SJSA1 (cell line): ENCODE measurements around the gene ADAM12. TPM values are rescaled to one million over a fixed set of nuclear protein-coding genes. Genes with fewer than 3 reads are reported as not detected.
"Not testable (repeated sequence)": the region's sequence is repeated elsewhere in the genome, so short reads cannot be mapped to it uniquely, and the experiment has no call there.

Experiments
- DNase-seq, 2 experiments: peaks; one replicate each; pipeline ENCODE4 v3.0.0-alpha.2; 2015 to 2020; ENCODE audit warnings: low spot score in 2 of 2, low read depth in 1 of 2
- H3K27ac ChIP-seq: fragments of 250-450 bp; sonication (Bioruptor Pico); 2 replicates; pipeline ENCODE4 v1.5.1; 2020; ENCODE audit warnings: mild to moderate bottlenecking, moderate library complexity
- H3K27me3 ChIP-seq: fragments of 250-450 bp; sonication (Bioruptor Pico); replicated peaks from 2 replicates; pipeline ENCODE4 v1.5.1; 2020; ENCODE audit warnings: mild to moderate bottlenecking, moderate library complexity
- H3K36me3 ChIP-seq: fragments of 250-450 bp; sonication (Bioruptor Pico); 2 replicates; pipeline ENCODE4 v1.5.1; 2020; ENCODE audit warnings: mild to moderate bottlenecking
- H3K4me1 ChIP-seq: fragments of 250-450 bp; sonication (Bioruptor Pico); replicated peaks from 2 replicates; pipeline ENCODE4 v1.6.1; 2021; ENCODE audit warnings: mild to moderate bottlenecking
- H3K4me3 ChIP-seq: fragments of 250-450 bp; sonication (Bioruptor Pico); 2 replicates; pipeline ENCODE4 v1.5.1; 2020; ENCODE audit warnings: mild to moderate bottlenecking
- H3K9me3 ChIP-seq: fragments of 250-450 bp; sonication (Bioruptor Pico); replicated peaks from 2 replicates; pipeline ENCODE4 v1.5.1; 2020; ENCODE audit warnings: mild to moderate bottlenecking
- total RNA-seq: library from RNA; depleted of rRNA; stranded (reverse); fragments of >200 nt; shearing (Covaris generic); gene quantifications from 2 replicates; pipeline ENCODE4 v1.2.3, GENCODE V29; 2014

ADAM12 gene
- total RNA-seq, 1 experiment from 2014 or later = 3.6 TPM

DNA sequence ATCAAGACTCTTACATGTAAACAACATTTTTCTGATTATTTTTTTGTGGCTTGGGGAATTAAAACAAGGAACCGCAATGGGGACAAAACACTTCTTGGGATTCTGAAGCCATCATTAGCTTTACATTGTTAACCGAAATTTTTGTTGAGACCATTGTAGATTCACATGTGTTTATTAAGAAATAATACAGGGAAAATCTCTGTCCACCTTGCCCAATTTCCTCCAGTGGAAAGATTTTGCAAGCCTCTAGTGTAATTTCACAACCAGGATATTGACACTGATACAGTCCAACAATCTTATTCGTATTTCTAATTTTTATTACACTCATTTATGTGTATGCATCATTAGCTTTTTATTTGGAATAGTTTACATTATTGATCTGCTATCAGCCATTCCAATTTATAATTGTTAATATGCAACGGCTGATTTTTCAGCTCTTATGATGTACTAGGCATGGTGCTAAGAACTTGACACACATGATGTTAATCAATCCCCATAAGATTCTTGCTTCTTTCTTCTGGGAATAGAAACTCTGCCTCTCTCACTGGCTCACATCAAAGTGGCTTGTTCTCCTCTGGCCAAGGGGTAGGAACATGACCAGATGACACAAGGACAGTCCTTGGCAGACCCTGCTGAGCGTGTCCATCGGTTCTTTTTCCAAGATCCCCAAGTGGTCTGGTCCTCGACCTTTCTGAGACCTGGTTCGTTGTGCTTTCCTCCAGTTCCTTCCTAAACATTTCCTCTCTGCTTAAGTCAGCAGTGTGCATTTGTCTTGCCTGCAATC, 137.6 kb downstream of the ADAM12 start:
- Histone ChIP-seq H3K27me3 (no peaks in the 10 kb centered on the region), H3K4me1 (peaks cover 60% of the 10 kb centered on the region), H3K4me3 (no peak overlapping the region), H3K36me3 (no peaks in the 10 kb centered on the region), H3K27ac (no peak overlapping the region), H3K9me3 (0 out of 2 replicates have a peak, but pooled peaks cover 2% of the 10 kb centered on the region)
- DNase-seq = no peak

DNA sequence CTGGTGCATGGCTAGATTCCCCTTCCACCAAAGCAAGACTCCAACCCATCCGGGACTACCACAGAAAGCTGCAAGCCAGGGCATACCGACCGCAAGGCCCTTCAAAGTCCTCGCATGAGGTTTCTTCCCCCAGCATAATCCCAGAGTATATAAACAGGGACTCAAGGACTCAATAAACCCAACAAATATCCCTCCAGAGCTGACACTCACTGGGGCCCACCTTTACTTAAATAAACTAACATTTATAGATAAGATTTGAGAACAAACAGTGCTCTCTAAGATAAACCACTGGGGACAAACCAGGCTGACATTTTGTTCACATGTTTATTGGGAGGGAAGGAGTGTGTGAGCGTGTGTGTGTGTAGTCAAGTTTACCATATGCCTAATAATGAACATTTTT, 138.2 kb downstream of the ADAM12 start:
- Histone ChIP-seq H3K36me3 (no peaks in the 10 kb centered on the region), H3K4me3 (no peak overlapping the region), H3K27ac (no peak overlapping the region), H3K9me3 (0 out of 2 replicates have a peak, but pooled peaks cover 2% of the 10 kb centered on the region), H3K27me3 (no peaks in the 10 kb centered on the region), H3K4me1 (peaks cover 60% of the 10 kb centered on the region)
- DNase-seq = peak; percentile 87 to 92

- H3K27me3 ChIP-seq = no peaks in the 10 kb centered on the region
- peak overlapping the region; percentile 86 for H3K27ac ChIP-seq
- H3K4me1 ChIP-seq = peaks cover 67% of the 10 kb centered on the region
- no peaks in the 10 kb centered on the region for H3K36me3 ChIP-seq
- 0 out of 2 replicates have a peak, but pooled peaks cover 2% of the 10 kb centered on the region for H3K9me3 ChIP-seq
- no peak overlapping the region for H3K4me3 ChIP-seq
- peak; percentile 94 to 96 for DNase-seq
These were observed 140.8 kb downstream of the ADAM12 start for GRCh38 chr10:126247446-126247975.

DNA sequence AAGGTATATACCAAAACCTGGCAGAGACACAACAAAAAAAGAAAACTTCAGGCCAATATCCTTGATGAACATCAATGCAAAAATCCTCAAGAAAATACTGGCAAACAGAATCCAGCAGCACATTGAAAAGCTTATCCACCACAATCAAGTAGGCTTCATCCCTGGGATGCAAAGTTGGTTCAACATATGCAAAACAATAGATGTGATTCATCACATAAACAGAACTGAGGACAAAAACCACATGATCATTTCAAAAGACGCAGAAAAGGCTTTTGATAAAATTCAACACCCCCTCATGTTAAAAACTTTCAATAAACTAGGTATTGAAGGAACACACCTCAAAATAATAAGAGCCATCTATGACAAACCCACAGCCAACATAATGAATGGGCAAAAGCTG, 141.9 kb downstream of the ADAM12 start:
- H3K4me3 ChIP-seq = not testable (repeated sequence)
- peak overlapping the region; percentile 86 for H3K27ac ChIP-seq

GRCh38 chr10:126245501-126245900, 142.8 kb downstream of the ADAM12 start:
- H3K27ac ChIP-seq = no peak overlapping the region

More for the DNA sequence above, 141.9 kb downstream of the ADAM12 start:
- H3K9me3 ChIP-seq, H3K36me3 ChIP-seq, H3K27me3 ChIP-seq: not testable (repeated sequence)
- H3K4me1 ChIP-seq = peaks cover 68% of the 10 kb centered on the region
- DNase-seq = peak in 1 of 2 experiments; percentile 59

GRCh38 chr10:126243971-126244370, 144.3 kb downstream of the ADAM12 start:
- no peak overlapping the region for H3K4me3 ChIP-seq
- no peaks in the 10 kb centered on the region for H3K36me3 ChIP-seq
- peak; percentile 60 to 70 for DNase-seq
- H3K4me1 ChIP-seq = peaks cover 48% of the 10 kb centered on the region
- H3K27ac ChIP-seq = peak overlapping the region; percentile 36; the same call in 1 of the 2 replicates
- no peaks in the 10 kb centered on the region for H3K9me3 ChIP-seq
- no peaks in the 10 kb centered on the region for H3K27me3 ChIP-seq

More at GRCh38 chr10:126245501-126245900, 142.8 kb downstream of the ADAM12 start:
- Histone ChIP-seq H3K4me1 (peaks cover 63% of the 10 kb centered on the region), H3K9me3 (no peaks in the 10 kb centered on the region), H3K36me3 (no peaks in the 10 kb centered on the region), H3K27me3 (no peaks in the 10 kb centered on the region), H3K4me3 (no peak overlapping the region)
- no peak for DNase-seq

- DNase-seq = no peak
- H3K36me3 ChIP-seq = no peaks in the 10 kb centered on the region
- peaks cover 47% of the 10 kb centered on the region for H3K4me1 ChIP-seq
- H3K27me3 ChIP-seq = no peaks in the 10 kb centered on the region
- H3K27ac ChIP-seq = peak overlapping the region; percentile 36; the same call in 1 of the 2 replicates
- no peaks in the 10 kb centered on the region for H3K9me3 ChIP-seq
- no peak overlapping the region for H3K4me3 ChIP-seq
These were observed 145.0 kb downstream of the ADAM12 start for GRCh38 chr10:126243306-126243705.

DNA sequence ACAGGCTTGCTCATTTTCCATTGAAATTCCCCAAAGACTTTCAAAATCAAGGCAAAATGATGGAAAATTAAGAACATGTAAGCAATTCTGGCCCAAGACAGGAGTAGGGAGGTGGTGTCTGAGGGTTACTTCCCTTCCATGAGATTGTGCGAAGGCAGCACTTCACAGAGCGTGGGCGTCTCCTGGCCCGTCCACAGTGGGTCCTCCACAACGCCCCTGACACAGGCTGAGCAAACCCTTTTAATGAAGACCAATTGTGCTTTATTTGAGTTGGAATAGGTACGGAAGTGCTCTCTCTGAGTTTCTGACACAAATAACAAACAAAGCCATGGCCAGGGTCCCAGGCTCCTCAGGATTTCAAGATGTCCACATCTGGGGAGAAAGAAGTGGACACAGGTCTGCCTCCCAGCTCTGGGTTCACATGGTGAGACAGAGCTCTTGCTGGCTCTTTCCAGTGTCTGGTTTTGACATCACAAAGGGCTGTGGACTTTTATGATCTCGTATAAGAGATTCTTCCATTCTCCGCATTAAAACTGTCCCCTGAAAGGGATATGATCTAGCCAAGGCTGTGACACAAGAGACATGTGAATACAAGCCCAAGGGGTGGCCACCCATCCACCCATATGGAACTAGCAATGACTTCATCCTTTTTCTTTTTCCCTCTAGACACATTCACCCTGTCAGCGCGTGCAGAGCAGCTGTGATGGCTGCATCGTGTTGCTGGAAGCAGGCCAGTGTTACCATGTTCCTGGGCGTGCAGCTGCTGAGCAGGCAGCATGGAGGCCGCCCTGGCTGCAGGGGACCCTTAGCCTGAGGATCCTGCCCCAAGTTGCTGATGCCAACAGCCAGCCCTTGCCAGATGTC, 145.6 kb downstream of the ADAM12 start:
- no peaks in the 10 kb centered on the region for H3K36me3 ChIP-seq
- no peak overlapping the region for H3K4me3 ChIP-seq
- peaks cover 40% of the 10 kb centered on the region for H3K4me1 ChIP-seq
- no peaks in the 10 kb centered on the region for H3K9me3 ChIP-seq
- no peak overlapping the region for H3K27ac ChIP-seq
- H3K27me3 ChIP-seq = no peaks in the 10 kb centered on the region
- DNase-seq = peak in 1 of 2 experiments; percentile 32

DNA sequence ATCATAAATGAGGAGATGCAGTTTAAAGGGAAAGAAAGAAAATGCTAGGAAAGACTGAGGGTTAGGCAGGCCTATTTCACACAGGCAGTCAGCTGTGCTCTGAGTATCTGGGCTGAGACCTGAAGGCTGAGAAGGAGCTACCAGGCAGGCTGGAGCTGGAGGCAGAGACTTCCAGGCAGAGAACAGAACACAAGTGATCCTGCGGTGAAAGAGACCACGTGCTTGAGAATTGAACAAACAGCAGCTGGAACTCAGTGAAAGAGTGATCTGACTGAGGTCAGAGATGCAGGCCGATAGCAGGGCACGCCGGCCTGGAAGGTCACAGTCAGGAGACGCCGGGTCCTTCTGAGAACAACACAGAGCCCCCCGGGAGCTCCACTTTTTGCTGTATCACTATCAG, 147.8 kb downstream of the ADAM12 start:
- H3K9me3 ChIP-seq = no peaks in the 10 kb centered on the region
- no peak overlapping the region for H3K4me3 ChIP-seq
- H3K27ac ChIP-seq = no peak overlapping the region
- no peak for DNase-seq
- no peaks in the 10 kb centered on the region for H3K36me3 ChIP-seq
- no peaks in the 10 kb centered on the region for H3K27me3 ChIP-seq
- peaks cover 25% of the 10 kb centered on the region for H3K4me1 ChIP-seq

DNA sequence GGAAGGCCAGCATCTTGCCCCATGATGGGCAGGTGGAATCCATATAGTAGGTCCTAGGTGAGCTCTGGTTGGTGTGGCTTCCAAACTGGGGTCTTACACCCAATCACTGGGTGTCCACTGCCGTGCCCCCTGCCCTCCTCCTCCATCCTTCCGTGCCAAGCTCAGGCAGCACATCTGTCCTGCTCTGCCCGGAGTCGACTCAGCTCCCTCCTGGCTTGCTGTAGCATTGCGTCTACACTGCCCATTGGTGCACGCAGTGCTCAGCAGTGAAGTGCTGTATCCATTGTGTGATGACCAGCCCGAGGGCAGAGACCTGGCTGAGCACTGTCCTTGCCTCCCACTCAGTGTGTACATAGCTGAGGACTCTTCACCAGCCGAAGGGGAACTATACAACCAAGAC, 148.4 kb downstream of the ADAM12 start:
- no peak overlapping the region for H3K27ac ChIP-seq
- H3K36me3 ChIP-seq = no peaks in the 10 kb centered on the region
- no peak for DNase-seq
- no peak overlapping the region for H3K4me3 ChIP-seq
- H3K27me3 ChIP-seq = no peaks in the 10 kb centered on the region
- no peaks in the 10 kb centered on the region for H3K9me3 ChIP-seq
- peaks cover 24% of the 10 kb centered on the region for H3K4me1 ChIP-seq

DNA sequence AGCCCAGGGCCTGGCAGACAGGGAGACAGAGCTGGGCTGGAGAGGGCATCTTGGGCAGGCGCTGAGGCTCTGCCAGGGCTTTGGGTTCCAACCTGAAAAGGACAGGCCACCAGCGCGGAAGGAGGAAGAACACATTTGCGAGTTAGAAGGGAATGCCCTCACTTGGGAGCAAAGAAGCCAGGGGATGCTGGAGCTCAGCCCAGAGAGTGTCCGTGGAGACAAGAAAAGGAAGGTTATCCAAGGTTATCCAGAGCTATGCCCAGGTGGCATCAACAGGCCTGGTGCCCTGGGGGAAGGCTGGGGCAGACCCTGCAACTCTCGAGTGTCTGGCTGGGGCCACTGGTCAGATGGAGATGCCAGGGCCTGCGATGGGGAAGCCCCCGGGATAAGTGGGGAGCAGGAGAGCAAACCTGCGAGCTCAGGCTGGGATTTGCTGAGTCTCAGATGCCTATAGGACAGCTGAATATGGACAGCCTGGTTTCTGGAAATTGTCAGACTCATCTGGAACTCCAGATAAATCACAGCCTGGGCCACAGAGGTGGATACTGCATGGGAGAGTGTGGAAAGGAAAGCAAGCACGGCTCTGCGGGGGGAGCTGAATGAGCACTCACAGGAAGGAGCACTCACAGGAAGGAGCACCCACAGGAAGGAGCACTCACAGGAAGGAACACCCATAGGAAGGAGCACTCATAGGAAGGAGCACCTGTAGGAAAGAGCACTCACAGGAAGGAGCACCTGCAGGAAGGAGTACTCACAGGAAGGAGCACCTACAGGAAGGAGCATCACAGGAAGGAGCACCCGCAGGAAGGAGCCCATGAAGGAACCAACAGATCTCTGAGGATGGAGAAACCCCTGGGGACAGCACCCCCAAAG, 152.1 kb downstream of the ADAM12 start:
- H3K27ac ChIP-seq = no peak overlapping the region
- no peaks in the 10 kb centered on the region for H3K9me3 ChIP-seq
- H3K27me3 ChIP-seq = no peaks in the 10 kb centered on the region
- no peak for DNase-seq
- no peak overlapping the region for H3K4me3 ChIP-seq
- no peaks in the 10 kb centered on the region for H3K36me3 ChIP-seq
- no peaks in the 10 kb centered on the region for H3K4me1 ChIP-seq

DNA sequence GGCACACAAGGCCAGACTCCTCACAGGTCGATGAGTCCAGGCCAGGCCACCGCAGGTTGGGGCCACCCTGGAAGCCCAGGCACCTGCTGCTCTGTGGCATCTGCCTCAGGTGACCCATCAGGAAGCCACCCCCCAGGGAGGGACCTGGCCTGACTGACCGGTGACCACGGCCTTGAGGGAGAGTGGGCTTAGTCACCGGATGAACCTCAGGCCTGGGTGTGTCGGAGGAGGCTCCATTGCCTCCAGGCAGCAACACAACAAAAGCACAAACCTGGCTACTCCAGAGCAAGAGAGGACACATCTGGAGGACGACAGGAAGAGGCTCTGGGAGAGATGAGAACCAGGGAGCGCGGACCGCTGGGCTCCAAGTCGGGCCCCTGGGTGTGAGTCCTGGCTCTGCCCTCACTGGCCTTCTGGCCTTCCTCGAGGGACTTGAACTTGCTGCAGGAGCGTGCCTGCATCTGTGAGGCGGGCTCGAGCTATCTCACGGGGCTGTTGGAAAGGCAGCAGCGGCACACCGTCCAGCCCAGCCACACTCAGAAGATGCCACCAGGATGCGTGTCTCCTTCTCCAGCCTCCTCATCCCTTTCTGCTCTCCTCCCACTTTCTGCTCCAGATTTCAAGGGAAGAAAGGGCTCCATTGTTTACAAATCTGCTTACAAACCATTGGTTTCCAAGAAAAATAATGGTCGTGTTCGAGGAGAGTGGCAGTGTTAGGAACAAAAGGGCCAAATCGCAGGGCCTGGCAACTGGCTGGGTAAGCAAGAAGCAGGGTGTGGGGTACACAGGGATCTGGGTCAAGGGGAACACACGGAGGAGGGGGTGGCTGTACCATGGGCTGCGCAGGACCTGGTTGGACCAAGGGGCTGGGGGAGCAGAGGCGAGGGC, 152.9 kb downstream of the ADAM12 start:
- Histone ChIP-seq H3K9me3 (no peaks in the 10 kb centered on the region), H3K36me3 (no peaks in the 10 kb centered on the region), H3K27ac (no peak overlapping the region), H3K27me3 (no peaks in the 10 kb centered on the region), H3K4me3 (no peak overlapping the region), H3K4me1 (no peaks in the 10 kb centered on the region)
- no peak for DNase-seq
